ENCODE results near the gene BMP10.
"Not testable (repeated sequence)": the region's sequence is repeated elsewhere in the genome, so short reads cannot be mapped to it uniquely, and the experiment has no call there.

DNA sequence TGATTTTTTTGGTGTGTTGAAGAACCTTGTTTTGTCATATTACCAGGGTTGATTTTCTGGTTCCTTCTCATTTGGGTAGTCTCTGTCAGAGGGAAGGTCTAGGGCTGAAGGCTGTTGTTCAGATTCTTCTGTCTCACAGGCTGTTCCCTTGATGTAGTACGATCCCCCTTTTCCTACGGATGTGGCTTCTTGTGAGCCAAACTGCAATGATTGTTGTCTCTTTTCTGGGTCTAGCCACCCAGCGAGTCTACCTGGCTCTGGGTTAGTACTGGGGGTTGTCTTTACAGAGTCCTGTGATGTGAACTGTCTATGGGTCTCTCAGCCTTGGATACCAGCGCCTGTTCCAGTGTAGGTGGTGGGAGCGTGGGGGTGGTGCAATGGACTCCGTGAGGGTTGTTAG lies 24.8 kb upstream of the BMP10 start:
- TF ChIP-seq, protein P1, sequence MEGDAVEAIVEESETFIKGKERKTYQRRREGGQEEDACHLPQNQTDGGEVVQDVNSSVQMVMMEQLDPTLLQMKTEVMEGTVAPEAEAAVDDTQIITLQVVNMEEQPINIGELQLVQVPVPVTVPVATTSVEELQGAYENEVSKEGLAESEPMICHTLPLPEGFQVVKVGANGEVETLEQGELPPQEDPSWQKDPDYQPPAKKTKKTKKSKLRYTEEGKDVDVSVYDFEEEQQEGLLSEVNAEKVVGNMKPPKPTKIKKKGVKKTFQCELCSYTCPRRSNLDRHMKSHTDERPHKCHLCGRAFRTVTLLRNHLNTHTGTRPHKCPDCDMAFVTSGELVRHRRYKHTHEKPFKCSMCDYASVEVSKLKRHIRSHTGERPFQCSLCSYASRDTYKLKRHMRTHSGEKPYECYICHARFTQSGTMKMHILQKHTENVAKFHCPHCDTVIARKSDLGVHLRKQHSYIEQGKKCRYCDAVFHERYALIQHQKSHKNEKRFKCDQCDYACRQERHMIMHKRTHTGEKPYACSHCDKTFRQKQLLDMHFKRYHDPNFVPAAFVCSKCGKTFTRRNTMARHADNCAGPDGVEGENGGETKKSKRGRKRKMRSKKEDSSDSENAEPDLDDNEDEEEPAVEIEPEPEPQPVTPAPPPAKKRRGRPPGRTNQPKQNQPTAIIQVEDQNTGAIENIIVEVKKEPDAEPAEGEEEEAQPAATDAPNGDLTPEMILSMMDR (IDR thresholded peaks at IDR 0.05), result not testable (repeated sequence)
- not testable (repeated sequence) for TF ChIP-seq EP300 (IDR thresholded peaks at IDR 0.05); POLR2A (IDR thresholded peaks at IDR 0.05; ENCODE audit: low read depth); POLR2AphosphoS5 (IDR thresholded peaks at IDR 0.05)

All from esophagus muscularis mucosa (tissue), 4 donors.